MCF 10A (cell line): ENCODE data around the gene RPS4Y1. TPM values are rescaled to one million over a fixed set of nuclear protein-coding genes. Genes with fewer than 3 reads are reported as not detected.
"Not testable (repeated sequence)": the region's sequence is repeated elsewhere in the genome, so short reads cannot be mapped to it uniquely, and the experiment has no call there.

Source experiments
- BruUV-seq: library from RNA; stranded (reverse); fragments of 400-500 nt; replicated peaks from 2 replicates; lab custom pipeline; 2021; lab: Mats Ljungman, UMichigan
- CTCF ChIA-PET: fragments of 300-600 bp; sonication (Branson Sonifier 250); formaldehyde crosslinking; extraction: SDS; loops from one replicate; lab custom pipeline; 2021; ENCODE audit warnings: antibody characterized with exemption, inconsistent platforms; lab: Yijun Ruan, JAX
- POLR2A ChIA-PET: fragments of 300-600, 350-650 bp; sonication (Branson Sonifier 250); formaldehyde crosslinking; extraction: SDS; loops from one replicate; lab custom pipeline; 2020; ENCODE audit warnings: antibody characterized with exemption, inconsistent platforms; lab: Yijun Ruan, JAX
- DNase-seq: peaks from one replicate; pipeline ENCODE4 v3.0.0-alpha.2; 2018; ENCODE audit not compliant: unreplicated experiment
- H3K27ac Mint-ChIP-seq: one replicate; pipeline ENCODE4 v1.8.0; 2022; ENCODE audit warnings: mild to moderate bottlenecking, low read depth, mixed read lengths; ENCODE audit not compliant: unreplicated experiment
- H3K27me3 Mint-ChIP-seq: one replicate; pipeline ENCODE4 v1.8.0; 2022; ENCODE audit warnings: mixed read lengths; ENCODE audit not compliant: insufficient read depth, unreplicated experiment
- H3K36me3 Mint-ChIP-seq: one replicate; pipeline ENCODE4 v1.8.0; 2022; ENCODE audit warnings: mild to moderate bottlenecking, moderate library complexity, mixed read lengths; ENCODE audit not compliant: insufficient read depth, unreplicated experiment
- H3K4me1 Mint-ChIP-seq: one replicate; pipeline ENCODE4 v1.8.0; 2022; ENCODE audit warnings: mixed read lengths; ENCODE audit not compliant: insufficient read depth, unreplicated experiment
- H3K4me3 Mint-ChIP-seq: one replicate; pipeline ENCODE4 v1.8.0; 2022; ENCODE audit warnings: mild to moderate bottlenecking, moderate library complexity, mixed read lengths; ENCODE audit not compliant: unreplicated experiment
- H3K9me3 Mint-ChIP-seq: one replicate; pipeline ENCODE4 v1.8.0; 2022; ENCODE audit warnings: mixed read lengths; ENCODE audit not compliant: unreplicated experiment
- CTCF ChIP-seq: fragments of 200-600 bp; IDR thresholded peaks from one replicate; pipeline ENCODE4 v1.8.0; 2022; ENCODE audit warnings: antibody characterized with exemption, mild to moderate bottlenecking; ENCODE audit not compliant: unreplicated experiment
- intact Hi-C: fragments of 100-400 bp; cut with micrococcal nuclease; formaldehyde crosslinking; loops from 2 replicates; pipeline ENCODE4 v1.14.1; 2022
- total RNA-seq: library from RNA; stranded (reverse); gene quantifications from 2 replicates; pipeline ENCODE4 v1.2.3, GENCODE V29; 2022

RPS4Y1 gene
- total RNA-seq, 1 experiment from 2014 or later = not detected

- no peaks in the 10 kb centered on the region for H3K9me3 Mint-ChIP-seq
- DNase-seq = no peak
- H3K27ac Mint-ChIP-seq = no peak overlapping the region
- H3K4me3 Mint-ChIP-seq = no peak overlapping the region
- POLR2A ChIA-PET = no interaction called here
- no peaks in the 10 kb centered on the region for H3K4me1 Mint-ChIP-seq
- no peaks in the 10 kb centered on the region for H3K36me3 Mint-ChIP-seq
- no TSS peak for BruUV-seq
- CTCF ChIA-PET = no interaction called here
- H3K27me3 Mint-ChIP-seq = no peaks in the 10 kb centered on the region
- intact Hi-C loops = no loop called here
- TF ChIP-seq CTCF = no peak
These were observed 19.1 kb downstream of the RPS4Y1 start for GRCh38 chrY:2860511-2860910.

- DNase-seq = no peak
- no peaks in the 10 kb centered on the region for H3K36me3 Mint-ChIP-seq
- CTCF ChIA-PET = no interaction called here
- H3K4me3 Mint-ChIP-seq = no peak overlapping the region
- no peaks in the 10 kb centered on the region for H3K9me3 Mint-ChIP-seq
- no TSS peak for BruUV-seq
- no peaks in the 10 kb centered on the region for H3K4me1 Mint-ChIP-seq
- no peaks in the 10 kb centered on the region for H3K27me3 Mint-ChIP-seq
- POLR2A ChIA-PET = no interaction called here
- intact Hi-C loops = no loop called here
- no peak overlapping the region for H3K27ac Mint-ChIP-seq
- TF ChIP-seq CTCF = no peak
These were observed 25.2 kb downstream of the RPS4Y1 start for GRCh38 chrY:2866581-2866980.

- H3K27me3 Mint-ChIP-seq = no peaks in the 10 kb centered on the region
- H3K27ac Mint-ChIP-seq = no peak overlapping the region
- POLR2A ChIA-PET = no interaction called here
- H3K4me1 Mint-ChIP-seq = no peaks in the 10 kb centered on the region
- H3K36me3 Mint-ChIP-seq = no peaks in the 10 kb centered on the region
- H3K9me3 Mint-ChIP-seq = no peaks in the 10 kb centered on the region
- CTCF ChIA-PET = no interaction called here
- no peak for DNase-seq
- TF ChIP-seq CTCF = no peak
- BruUV-seq = no TSS peak
- no peak overlapping the region for H3K4me3 Mint-ChIP-seq
- intact Hi-C loops = no loop called here
These were observed 26.1 kb downstream of the RPS4Y1 start for GRCh38 chrY:2867469-2867868.

- POLR2A ChIA-PET = no interaction called here
- H3K4me1 Mint-ChIP-seq = no peaks in the 10 kb centered on the region
- CTCF ChIA-PET = no interaction called here
- no peak for TF ChIP-seq CTCF
- no peaks in the 10 kb centered on the region for H3K9me3 Mint-ChIP-seq
- no peaks in the 10 kb centered on the region for H3K36me3 Mint-ChIP-seq
- intact Hi-C loops = no loop called here
- no peaks in the 10 kb centered on the region for H3K27me3 Mint-ChIP-seq
- DNase-seq = no peak
- no TSS peak for BruUV-seq
- H3K27ac Mint-ChIP-seq = no peak overlapping the region
- no peak overlapping the region for H3K4me3 Mint-ChIP-seq
These were observed 26.7 kb downstream of the RPS4Y1 start for GRCh38 chrY:2868035-2868607.

GRCh38 chrY:2872234-2872633 lies 30.8 kb downstream of the RPS4Y1 start:
- BruUV-seq, H3K4me1 Mint-ChIP-seq, H3K36me3 Mint-ChIP-seq, intact Hi-C loops, H3K27ac Mint-ChIP-seq, DNase-seq, H3K9me3 Mint-ChIP-seq, H3K4me3 Mint-ChIP-seq, H3K27me3 Mint-ChIP-seq, CTCF ChIA-PET, POLR2A ChIA-PET: not testable (repeated sequence)
